DND-41 (cell line): ENCODE measurements around the gene IFT80.

Experiments used
- EZH2 ChIP-seq: IDR thresholded peaks from 3 replicates; pipeline ENCODE4 v1.6.1; 2012; ENCODE audit warnings: borderline replicate concordance, low read depth, mild to moderate bottlenecking, moderate library complexity, low read length, inconsistent platforms; ENCODE audit not compliant: severe bottlenecking
- TF ChIP-seq, protein P1 (sequence below): IDR thresholded peaks from 2 replicates; pipeline ENCODE4 v1.5.1; 2012; ENCODE audit warnings: borderline replicate concordance, low read length, moderate library complexity, mild to moderate bottlenecking; ENCODE audit not compliant: poor library complexity, severe bottlenecking; ENCODE audit errors: extremely low read depth

DNA sequence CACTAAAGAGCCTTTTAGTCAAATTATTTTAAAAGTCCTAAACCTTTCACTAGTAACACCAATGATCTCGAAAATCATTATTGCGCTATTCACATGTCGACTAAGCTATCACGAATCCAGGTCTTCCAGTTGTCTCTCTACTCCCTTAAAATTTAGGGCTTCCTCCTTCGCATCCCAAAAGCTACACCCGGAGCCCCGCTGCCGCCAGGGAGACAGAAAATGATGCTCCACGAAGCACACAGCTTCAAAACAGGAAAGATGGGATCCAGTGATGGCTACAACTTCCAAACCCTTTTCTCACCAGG is 253 bp downstream of the IFT80 start:
- TF ChIP-seq, protein P1, sequence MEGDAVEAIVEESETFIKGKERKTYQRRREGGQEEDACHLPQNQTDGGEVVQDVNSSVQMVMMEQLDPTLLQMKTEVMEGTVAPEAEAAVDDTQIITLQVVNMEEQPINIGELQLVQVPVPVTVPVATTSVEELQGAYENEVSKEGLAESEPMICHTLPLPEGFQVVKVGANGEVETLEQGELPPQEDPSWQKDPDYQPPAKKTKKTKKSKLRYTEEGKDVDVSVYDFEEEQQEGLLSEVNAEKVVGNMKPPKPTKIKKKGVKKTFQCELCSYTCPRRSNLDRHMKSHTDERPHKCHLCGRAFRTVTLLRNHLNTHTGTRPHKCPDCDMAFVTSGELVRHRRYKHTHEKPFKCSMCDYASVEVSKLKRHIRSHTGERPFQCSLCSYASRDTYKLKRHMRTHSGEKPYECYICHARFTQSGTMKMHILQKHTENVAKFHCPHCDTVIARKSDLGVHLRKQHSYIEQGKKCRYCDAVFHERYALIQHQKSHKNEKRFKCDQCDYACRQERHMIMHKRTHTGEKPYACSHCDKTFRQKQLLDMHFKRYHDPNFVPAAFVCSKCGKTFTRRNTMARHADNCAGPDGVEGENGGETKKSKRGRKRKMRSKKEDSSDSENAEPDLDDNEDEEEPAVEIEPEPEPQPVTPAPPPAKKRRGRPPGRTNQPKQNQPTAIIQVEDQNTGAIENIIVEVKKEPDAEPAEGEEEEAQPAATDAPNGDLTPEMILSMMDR, result no peak
- no peak for TF ChIP-seq EZH2
